Vagina (tissue), 2 donors: Measurements from ENCODE around the gene PIR. TPM values are rescaled to one million over a fixed set of nuclear protein-coding genes. Genes with fewer than 3 reads are reported as not detected.

Experiments
- DNase-seq, 2 donors: peaks; one replicate each; pipeline ENCODE4 v3.0.0-alpha.2; 2017; ENCODE audit errors: extremely low spot score in 2 of 2
- H3K27ac ChIP-seq: fragments of 200-600 bp; sonication (generic); one replicate; pipeline ENCODE4 v1.5.1; 2019
- H3K27me3 ChIP-seq: fragments of 200-600 bp; sonication (generic); one replicate; pipeline ENCODE4 v1.5.1; 2019
- H3K36me3 ChIP-seq, 2 donors: fragments of 200-600 bp; sonication (generic); one replicate each; pipeline ENCODE4 v1.5.1; 2017 to 2019
- H3K4me1 ChIP-seq: fragments of 200-600 bp; sonication (generic); one replicate; pipeline ENCODE4 v1.5.1; 2019
- H3K4me3 ChIP-seq, 2 donors: fragments of 200-600 bp; sonication (generic); 1 replicate in 1 of 2; 2 replicates in 1 of 2; pipeline ENCODE4 v1.5.1; 2016 to 2019
- H3K9me3 ChIP-seq: fragments of 200-600 bp; sonication (generic); one replicate; pipeline ENCODE4 v1.5.1; 2019
- CTCF ChIP-seq, 3 experiments: fragments of 450-650 bp in 2 of 3; fragments of 200-600 bp in 1 of 3; sonication (generic) in 1 of 3; IDR thresholded peaks; one replicate each; pipeline ENCODE4 v1.5.1; 2017 to 2019; ENCODE audit warnings: antibody characterized with exemption in 3 of 3, mild to moderate bottlenecking in 2 of 3, moderate library complexity in 2 of 3
- POLR2A ChIP-seq, 2 donors: fragments of 450-650 bp; IDR thresholded peaks; one replicate each; pipeline ENCODE4 v1.6.1; 2017; ENCODE audit warnings: antibody characterized with exemption in 2 of 2, mild to moderate bottlenecking in 2 of 2, moderate library complexity in 2 of 2
- POLR2AphosphoS5 ChIP-seq, 2 donors: sonication (generic); formaldehyde crosslinking; IDR thresholded peaks; one replicate each; pipeline ENCODE4 v1.9.0; 2017; ENCODE audit warnings: antibody characterized with exemption in 2 of 2, mild to moderate bottlenecking in 2 of 2, low read depth in 1 of 2; ENCODE audit not compliant: insufficient read depth in 1 of 2
- intact Hi-C: fragments of 100-400 bp; cut with DNase I; formaldehyde crosslinking; loops from one replicate; pipeline ENCODE4 v1.15.1; 2023
- total RNA-seq: library from RNA; depleted of rRNA; stranded (reverse); fragments of >200 nt; gene quantifications from one replicate; pipeline ENCODE4 v1.2.3, GENCODE V29; 2016

Gene PIR
- total RNA-seq, 1 donor from 2014 or later = 24.1 TPM

GRCh38 chrX:15349046-15349445 is 144.1 kb downstream of the PIR start:
- H3K4me1 ChIP-seq = no peaks in the 10 kb centered on the region
- DNase-seq = no peak
- intact Hi-C loops = no loop called here

GRCh38 chrX:15345976-15346375 is 147.2 kb downstream of the PIR start:
- Histone ChIP-seq H3K4me3 (no peak overlapping the region), H3K4me1 (no peaks in the 10 kb centered on the region), H3K36me3 (no peaks in the 10 kb centered on the region), H3K9me3 (no peaks in the 10 kb centered on the region), H3K27me3 (no peaks in the 10 kb centered on the region), H3K27ac (no peak overlapping the region)
- intact Hi-C loops = no loop called here
- no peak for DNase-seq
- TF ChIP-seq POLR2A (IDR thresholded peaks at IDR 0.05) (no peak), CTCF (IDR thresholded peaks at IDR 0.05) (no peak), POLR2AphosphoS5 (IDR thresholded peaks at IDR 0.05; ENCODE audit: insufficient read depth in 1 of 2, low read depth in 1 of 2) (no peak)

More at GRCh38 chrX:15349046-15349445, 144.1 kb downstream of the PIR start:
- Histone ChIP-seq H3K27me3 (no peaks in the 10 kb centered on the region), H3K9me3 (no peaks in the 10 kb centered on the region), H3K27ac (no peak overlapping the region), H3K36me3 (no peaks in the 10 kb centered on the region), H3K4me3 (no peak overlapping the region)
- peak; percentile 9 to 51 (median 50) for TF ChIP-seq CTCF (IDR thresholded peaks at IDR 0.05)
- TF ChIP-seq POLR2AphosphoS5 (IDR thresholded peaks at IDR 0.05; ENCODE audit: insufficient read depth in 1 of 2, low read depth in 1 of 2) = no peak

DNA sequence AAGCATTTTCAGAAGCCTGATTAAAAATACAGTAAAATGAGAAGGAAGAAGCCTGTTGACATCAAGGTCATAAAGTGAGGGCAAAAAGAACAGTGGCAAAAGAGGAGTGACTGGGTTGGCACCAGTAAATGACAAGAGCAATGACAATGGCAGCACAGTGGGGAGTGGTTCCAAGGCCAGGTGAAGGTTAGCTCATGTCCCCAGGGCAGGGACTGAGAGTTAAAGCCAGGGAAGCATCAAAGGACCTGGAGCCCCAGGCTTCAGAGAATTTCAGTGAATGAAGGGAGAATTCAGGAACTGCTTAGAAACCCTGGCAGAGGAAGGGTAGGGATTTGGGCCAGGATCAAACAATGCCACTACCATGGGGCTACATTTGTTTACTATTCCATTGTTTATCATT is 149.0 kb downstream of the PIR start:
- H3K27ac ChIP-seq = no peak overlapping the region
- intact Hi-C loops = no loop called here
- DNase-seq = no peak
- H3K9me3 ChIP-seq = no peaks in the 10 kb centered on the region
- H3K36me3 ChIP-seq = no peaks in the 10 kb centered on the region
- no peak for TF ChIP-seq POLR2AphosphoS5 (IDR thresholded peaks at IDR 0.05; ENCODE audit: insufficient read depth in 1 of 2, low read depth in 1 of 2)
- TF ChIP-seq POLR2A (IDR thresholded peaks at IDR 0.05) = no peak
- TF ChIP-seq CTCF (IDR thresholded peaks at IDR 0.05) = no peak
- no peaks in the 10 kb centered on the region for H3K4me1 ChIP-seq
- no peak overlapping the region for H3K4me3 ChIP-seq
- no peaks in the 10 kb centered on the region for H3K27me3 ChIP-seq

DNA sequence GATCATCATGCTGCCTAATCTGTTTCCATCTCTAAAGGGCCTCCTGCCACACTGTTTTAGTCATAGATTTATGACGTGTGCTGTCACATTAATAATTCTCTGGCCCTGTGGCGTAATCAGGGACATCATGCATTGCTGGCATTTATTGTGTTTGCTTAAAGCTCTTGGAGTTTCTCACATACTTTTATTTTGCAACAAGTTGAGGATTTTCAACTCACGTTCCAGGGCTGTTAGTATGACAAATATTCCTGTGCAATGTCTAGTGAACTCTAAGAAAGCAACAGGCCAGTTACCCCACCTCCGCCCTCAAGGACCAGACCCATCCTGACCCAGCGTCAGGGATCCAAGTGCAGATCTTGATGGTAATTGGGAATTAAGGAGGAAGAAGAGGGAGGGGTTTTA is 150.1 kb downstream of the PIR start:
- no peak for TF ChIP-seq POLR2A (IDR thresholded peaks at IDR 0.05)
- no peak for TF ChIP-seq CTCF (IDR thresholded peaks at IDR 0.05)
- TF ChIP-seq POLR2AphosphoS5 (IDR thresholded peaks at IDR 0.05; ENCODE audit: insufficient read depth in 1 of 2, low read depth in 1 of 2) = peak in 1 of 2 donors; percentile 32
- Histone ChIP-seq H3K27ac (no peak overlapping the region), H3K4me3 (no peak overlapping the region), H3K4me1 (no peaks in the 10 kb centered on the region), H3K27me3 (no peaks in the 10 kb centered on the region), H3K36me3 (no peaks in the 10 kb centered on the region), H3K9me3 (no peaks in the 10 kb centered on the region)
- DNase-seq = no peak
- intact Hi-C loops = no loop called here

- H3K27ac ChIP-seq = no peak overlapping the region
- no peaks in the 10 kb centered on the region for H3K36me3 ChIP-seq
- H3K4me3 ChIP-seq = no peak overlapping the region
- intact Hi-C loops = no loop called here
- no peak for DNase-seq
- no peaks in the 10 kb centered on the region for H3K27me3 ChIP-seq
- H3K9me3 ChIP-seq = no peaks in the 10 kb centered on the region
- H3K4me1 ChIP-seq = no peaks in the 10 kb centered on the region
- no peak for TF ChIP-seq POLR2A (IDR thresholded peaks at IDR 0.05)
- TF ChIP-seq CTCF (IDR thresholded peaks at IDR 0.05) = no peak
- no peak for TF ChIP-seq POLR2AphosphoS5 (IDR thresholded peaks at IDR 0.05; ENCODE audit: insufficient read depth in 1 of 2, low read depth in 1 of 2)
These were observed 152.3 kb downstream of the PIR start for GRCh38 chrX:15340867-15341266.
